ENCODE data around the gene TIMM8A.

DNA sequence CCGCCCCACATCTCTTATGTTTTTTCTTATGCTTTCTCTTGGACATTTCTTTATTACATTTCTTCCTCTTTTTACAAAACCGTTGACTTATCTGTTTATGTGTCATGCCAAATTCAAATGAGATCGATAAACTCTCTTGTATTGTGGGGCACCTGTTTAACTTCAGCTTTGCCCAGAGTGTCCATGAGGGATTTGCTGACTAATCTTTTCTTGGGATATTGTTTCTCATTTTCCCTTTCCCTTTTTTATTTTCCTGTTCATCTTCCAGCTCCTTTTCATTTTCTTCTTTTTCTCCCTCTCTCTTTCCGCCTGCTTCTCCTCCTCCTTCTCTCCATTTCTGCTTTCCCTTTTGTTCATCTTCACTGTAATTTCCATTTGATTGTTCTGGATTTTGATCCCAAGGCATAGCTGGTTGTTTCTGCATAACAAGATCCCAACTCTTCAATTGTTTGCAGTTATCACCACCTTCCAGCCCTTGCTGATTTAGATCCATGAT lies 10.7 kb downstream of the TIMM8A start:
- TF ChIP-seq, protein P1, sequence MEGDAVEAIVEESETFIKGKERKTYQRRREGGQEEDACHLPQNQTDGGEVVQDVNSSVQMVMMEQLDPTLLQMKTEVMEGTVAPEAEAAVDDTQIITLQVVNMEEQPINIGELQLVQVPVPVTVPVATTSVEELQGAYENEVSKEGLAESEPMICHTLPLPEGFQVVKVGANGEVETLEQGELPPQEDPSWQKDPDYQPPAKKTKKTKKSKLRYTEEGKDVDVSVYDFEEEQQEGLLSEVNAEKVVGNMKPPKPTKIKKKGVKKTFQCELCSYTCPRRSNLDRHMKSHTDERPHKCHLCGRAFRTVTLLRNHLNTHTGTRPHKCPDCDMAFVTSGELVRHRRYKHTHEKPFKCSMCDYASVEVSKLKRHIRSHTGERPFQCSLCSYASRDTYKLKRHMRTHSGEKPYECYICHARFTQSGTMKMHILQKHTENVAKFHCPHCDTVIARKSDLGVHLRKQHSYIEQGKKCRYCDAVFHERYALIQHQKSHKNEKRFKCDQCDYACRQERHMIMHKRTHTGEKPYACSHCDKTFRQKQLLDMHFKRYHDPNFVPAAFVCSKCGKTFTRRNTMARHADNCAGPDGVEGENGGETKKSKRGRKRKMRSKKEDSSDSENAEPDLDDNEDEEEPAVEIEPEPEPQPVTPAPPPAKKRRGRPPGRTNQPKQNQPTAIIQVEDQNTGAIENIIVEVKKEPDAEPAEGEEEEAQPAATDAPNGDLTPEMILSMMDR (IDR thresholded peaks at IDR 0.05 in 2 of 3, conservative IDR thresholded peaks at IDR 0.05 in 1 of 3; ENCODE audit: borderline replicate concordance in 1 of 3, insufficient read depth in 1 of 3, low read depth in 2 of 3, low read length in 2 of 3): no peak
- TF ChIP-seq POLR2A (IDR thresholded peaks at IDR 0.05; ENCODE audit: borderline replicate concordance, extremely low read depth, insufficient read depth, insufficient read length): no peak
- no peak for TF ChIP-seq EZH2 (IDR thresholded peaks at IDR 0.05)
- TF ChIP-seq POLR2AphosphoS5 (IDR thresholded peaks at IDR 0.05; ENCODE audit: low read depth, low read length): no peak
- no peak for TF ChIP-seq ZNF274 (IDR thresholded peaks at IDR 0.05; ENCODE audit: low read depth, low read length)
- TF ChIP-seq, protein P2, sequence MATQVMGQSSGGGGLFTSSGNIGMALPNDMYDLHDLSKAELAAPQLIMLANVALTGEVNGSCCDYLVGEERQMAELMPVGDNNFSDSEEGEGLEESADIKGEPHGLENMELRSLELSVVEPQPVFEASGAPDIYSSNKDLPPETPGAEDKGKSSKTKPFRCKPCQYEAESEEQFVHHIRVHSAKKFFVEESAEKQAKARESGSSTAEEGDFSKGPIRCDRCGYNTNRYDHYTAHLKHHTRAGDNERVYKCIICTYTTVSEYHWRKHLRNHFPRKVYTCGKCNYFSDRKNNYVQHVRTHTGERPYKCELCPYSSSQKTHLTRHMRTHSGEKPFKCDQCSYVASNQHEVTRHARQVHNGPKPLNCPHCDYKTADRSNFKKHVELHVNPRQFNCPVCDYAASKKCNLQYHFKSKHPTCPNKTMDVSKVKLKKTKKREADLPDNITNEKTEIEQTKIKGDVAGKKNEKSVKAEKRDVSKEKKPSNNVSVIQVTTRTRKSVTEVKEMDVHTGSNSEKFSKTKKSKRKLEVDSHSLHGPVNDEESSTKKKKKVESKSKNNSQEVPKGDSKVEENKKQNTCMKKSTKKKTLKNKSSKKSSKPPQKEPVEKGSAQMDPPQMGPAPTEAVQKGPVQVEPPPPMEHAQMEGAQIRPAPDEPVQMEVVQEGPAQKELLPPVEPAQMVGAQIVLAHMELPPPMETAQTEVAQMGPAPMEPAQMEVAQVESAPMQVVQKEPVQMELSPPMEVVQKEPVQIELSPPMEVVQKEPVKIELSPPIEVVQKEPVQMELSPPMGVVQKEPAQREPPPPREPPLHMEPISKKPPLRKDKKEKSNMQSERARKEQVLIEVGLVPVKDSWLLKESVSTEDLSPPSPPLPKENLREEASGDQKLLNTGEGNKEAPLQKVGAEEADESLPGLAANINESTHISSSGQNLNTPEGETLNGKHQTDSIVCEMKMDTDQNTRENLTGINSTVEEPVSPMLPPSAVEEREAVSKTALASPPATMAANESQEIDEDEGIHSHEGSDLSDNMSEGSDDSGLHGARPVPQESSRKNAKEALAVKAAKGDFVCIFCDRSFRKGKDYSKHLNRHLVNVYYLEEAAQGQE (IDR thresholded peaks at IDR 0.05; ENCODE audit: low read depth): no peak
- TF ChIP-seq FOSL1 (IDR thresholded peaks at IDR 0.05; ENCODE audit: low read depth): no peak
- TF ChIP-seq SP1 (IDR thresholded peaks at IDR 0.05; ENCODE audit: low read depth): no peak
- TF ChIP-seq, protein P3, sequence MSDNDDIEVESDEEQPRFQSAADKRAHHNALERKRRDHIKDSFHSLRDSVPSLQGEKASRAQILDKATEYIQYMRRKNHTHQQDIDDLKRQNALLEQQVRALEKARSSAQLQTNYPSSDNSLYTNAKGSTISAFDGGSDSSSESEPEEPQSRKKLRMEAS (IDR thresholded peaks at IDR 0.05): no peak
- no peak for TF ChIP-seq EGR1 (IDR thresholded peaks at IDR 0.05; ENCODE audit: low read depth)
- TF ChIP-seq ELF1 (IDR thresholded peaks at IDR 0.05; ENCODE audit: borderline replicate concordance, low read depth): no peak
- no peak for TF ChIP-seq YY1 (IDR thresholded peaks at IDR 0.05; ENCODE audit: extremely low read depth, insufficient replicate concordance, low read depth, low read length)

All from HCT116 (cell line).